Measurements from ENCODE around the gene DSCAM.

DNA sequence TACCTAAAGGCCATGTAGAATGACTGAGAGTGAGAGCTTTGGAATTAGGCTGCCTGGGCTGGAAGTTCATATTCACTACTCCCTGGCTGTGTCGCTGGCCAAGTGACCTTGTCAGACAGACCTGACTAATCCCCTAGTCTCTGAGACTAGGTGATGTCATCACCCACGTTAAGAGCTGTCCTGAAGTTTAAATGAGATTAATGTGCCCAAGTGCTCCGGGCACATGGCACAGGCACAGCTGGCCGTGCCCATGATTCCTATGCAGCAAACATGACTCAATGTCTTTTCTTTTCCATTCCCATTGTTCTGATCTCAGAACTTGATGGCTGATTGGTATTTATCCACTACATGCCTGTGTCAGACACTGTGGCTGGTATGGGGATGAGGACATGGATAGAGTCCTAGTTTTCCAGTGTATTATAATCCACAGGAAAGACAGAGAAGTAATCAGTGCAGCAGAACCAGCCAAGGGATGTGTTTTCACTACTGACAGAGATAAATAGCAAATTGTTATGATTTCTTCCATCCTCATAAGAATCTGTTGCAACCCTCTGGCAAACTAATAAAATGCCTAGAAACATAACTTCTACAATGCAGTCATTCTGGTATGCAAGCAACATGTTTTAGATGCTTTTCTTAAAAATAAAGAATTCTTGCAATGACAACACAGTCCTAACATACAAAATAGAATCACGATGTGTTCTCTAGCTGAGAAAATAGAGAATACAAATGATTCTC is 798.8 kb downstream of the DSCAM start:
- TF ChIP-seq MAX (IDR thresholded peaks at IDR 0.05) (no peak), TCF12 (IDR thresholded peaks at IDR 0.05; ENCODE audit: low read depth) (no peak), EP300 (IDR thresholded peaks at IDR 0.05; ENCODE audit: borderline replicate concordance) (no peak), TAF1 (IDR thresholded peaks at IDR 0.05; ENCODE audit: low read depth) (no peak), RAD21 (IDR thresholded peaks at IDR 0.05; ENCODE audit: low read depth) (no peak), FOXM1 (IDR thresholded peaks at IDR 0.05; ENCODE audit: borderline replicate concordance, low read depth) (no peak)
- TF ChIP-seq, protein P1, sequence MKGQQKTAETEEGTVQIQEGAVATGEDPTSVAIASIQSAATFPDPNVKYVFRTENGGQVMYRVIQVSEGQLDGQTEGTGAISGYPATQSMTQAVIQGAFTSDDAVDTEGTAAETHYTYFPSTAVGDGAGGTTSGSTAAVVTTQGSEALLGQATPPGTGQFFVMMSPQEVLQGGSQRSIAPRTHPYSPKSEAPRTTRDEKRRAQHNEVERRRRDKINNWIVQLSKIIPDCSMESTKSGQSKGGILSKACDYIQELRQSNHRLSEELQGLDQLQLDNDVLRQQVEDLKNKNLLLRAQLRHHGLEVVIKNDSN (IDR thresholded peaks at IDR 0.05) = no peak
- TF ChIP-seq, protein P2, sequence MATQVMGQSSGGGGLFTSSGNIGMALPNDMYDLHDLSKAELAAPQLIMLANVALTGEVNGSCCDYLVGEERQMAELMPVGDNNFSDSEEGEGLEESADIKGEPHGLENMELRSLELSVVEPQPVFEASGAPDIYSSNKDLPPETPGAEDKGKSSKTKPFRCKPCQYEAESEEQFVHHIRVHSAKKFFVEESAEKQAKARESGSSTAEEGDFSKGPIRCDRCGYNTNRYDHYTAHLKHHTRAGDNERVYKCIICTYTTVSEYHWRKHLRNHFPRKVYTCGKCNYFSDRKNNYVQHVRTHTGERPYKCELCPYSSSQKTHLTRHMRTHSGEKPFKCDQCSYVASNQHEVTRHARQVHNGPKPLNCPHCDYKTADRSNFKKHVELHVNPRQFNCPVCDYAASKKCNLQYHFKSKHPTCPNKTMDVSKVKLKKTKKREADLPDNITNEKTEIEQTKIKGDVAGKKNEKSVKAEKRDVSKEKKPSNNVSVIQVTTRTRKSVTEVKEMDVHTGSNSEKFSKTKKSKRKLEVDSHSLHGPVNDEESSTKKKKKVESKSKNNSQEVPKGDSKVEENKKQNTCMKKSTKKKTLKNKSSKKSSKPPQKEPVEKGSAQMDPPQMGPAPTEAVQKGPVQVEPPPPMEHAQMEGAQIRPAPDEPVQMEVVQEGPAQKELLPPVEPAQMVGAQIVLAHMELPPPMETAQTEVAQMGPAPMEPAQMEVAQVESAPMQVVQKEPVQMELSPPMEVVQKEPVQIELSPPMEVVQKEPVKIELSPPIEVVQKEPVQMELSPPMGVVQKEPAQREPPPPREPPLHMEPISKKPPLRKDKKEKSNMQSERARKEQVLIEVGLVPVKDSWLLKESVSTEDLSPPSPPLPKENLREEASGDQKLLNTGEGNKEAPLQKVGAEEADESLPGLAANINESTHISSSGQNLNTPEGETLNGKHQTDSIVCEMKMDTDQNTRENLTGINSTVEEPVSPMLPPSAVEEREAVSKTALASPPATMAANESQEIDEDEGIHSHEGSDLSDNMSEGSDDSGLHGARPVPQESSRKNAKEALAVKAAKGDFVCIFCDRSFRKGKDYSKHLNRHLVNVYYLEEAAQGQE (IDR thresholded peaks at IDR 0.05; ENCODE audit: low read depth) = no peak

Data from Ishikawa (cell line).